HG03064 (cell line): ENCODE data around the gene FMO2.
"Not testable (repeated sequence)": the region's sequence is repeated elsewhere in the genome, so short reads cannot be mapped to it uniquely, and the experiment has no call there.

Experiments
- ATAC-seq: cut with Tn5 transposase; IDR thresholded peaks from one replicate; pipeline ENCODE4 v1.9.1; 2021; ENCODE audit warnings: low read depth; ENCODE audit not compliant: unreplicated experiment

The FMO2 gene

DNA sequence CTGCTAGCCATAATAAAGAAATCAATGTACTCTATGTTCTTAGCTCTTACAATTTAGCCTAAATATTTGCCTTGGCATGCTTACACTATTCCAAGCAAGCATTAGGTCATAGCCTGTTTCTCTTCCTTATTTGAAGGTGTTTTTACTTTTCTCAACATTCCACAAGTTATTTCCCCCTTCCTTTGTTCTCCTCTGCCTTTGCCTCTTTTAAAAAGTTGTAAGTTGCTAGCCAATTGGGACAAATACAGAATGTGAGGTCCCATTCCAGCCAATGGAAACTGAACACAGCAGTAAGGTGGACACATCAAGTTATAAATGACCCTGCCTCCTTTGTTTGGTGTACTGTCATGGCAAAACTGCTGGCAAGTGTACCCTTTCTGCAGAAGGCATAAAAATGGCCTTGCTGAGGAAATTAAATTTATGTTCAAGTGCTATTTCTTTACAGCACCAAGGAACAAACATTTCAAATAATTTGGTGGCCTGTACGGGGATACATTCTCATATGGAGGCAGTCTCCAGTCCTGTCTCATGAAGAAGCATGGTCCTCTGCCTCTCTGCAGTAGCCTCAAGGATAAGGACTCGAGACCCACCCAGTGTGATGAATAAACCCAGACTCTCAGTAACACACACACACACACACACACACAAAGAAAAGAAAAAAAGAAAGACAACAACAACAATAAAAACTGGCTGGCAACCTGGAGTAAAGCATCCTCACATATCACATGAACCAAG, 34.4 kb downstream of the FMO2 start:
- ATAC-seq: no peak

DNA sequence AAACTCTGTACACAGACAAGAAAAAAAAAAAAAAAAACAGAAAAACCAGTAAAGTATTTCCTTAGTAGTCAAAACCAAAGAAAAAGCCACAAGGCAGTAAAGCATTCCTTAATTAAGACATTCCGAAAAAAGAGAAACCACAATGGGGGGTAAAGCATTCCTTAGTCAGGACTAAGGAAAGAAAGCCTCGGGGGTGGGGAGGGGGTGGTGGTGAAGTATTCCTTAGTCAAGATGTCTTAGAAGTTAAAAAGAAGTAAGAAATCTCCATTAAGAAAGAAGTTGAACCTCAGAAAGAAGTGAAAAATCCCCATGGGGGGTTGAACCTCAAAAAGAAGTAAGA, 35.0 kb downstream of the FMO2 start:
- no peak for ATAC-seq

DNA sequence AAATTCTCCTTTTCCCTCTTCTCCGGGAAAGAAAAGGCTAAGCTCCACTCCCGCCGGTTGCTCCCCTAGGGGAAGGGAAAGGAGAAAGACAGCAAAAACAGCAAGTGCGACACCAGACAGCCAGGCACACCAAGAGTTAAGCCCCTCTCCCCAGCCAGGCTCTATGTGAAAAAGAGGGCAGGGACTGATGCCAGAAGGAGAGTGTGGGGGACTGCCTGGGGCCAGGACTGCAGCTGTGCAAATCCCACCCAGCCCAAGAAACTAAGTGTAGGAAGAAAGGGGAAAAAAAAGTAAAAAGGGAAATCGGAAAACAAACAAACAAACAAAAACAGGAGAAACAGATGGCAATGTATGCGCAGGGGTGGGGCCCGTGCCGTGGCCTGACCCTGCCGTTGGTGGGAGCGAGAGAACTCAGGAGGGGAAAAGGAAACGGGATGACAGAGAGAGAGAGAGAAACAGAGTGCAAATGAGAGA, 35.5 kb downstream of the FMO2 start:
- ATAC-seq: no peak

DNA sequence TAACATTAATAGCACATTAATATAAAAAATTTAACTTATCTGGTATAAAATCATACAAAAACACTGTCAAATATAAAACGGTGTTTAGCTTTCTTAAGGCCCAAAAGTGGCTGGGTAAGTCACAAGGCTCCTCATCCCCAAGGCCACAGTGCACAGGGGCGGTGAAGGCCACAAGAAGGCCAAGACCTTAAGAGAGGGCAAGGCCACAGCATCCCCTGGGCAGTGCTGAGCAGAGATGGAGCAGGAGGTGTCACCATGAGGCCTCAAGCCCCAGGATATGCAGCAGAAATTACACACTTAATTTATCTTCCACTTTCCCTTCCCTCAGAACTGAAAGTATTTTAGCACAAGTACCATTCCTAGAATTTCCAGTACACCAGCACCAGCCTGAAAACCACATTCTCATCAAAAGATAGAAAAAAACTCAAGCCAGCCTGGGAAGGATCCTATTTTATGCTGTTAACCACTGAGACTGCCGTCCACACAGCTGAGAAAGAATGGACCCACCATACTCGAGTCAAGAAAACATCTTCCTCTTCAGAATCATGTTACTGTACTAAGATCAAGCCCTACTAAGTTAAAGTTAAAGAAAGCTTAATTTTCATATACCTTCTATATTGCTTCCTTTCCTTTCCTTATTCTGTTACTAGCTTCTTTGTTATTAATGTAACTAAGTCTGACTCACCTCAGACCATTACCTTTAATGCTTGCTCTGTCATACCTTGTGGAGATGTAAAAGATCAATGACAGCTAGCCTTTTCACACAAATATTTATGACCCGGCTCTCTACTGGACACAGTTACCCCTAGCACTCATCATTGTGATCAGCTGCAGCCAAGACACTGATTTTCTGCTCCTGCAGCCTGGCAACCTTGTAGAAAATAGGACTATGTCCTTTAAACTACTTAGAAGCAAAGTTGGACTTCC, 36.8 kb downstream of the FMO2 start:
- ATAC-seq: no peak

DNA sequence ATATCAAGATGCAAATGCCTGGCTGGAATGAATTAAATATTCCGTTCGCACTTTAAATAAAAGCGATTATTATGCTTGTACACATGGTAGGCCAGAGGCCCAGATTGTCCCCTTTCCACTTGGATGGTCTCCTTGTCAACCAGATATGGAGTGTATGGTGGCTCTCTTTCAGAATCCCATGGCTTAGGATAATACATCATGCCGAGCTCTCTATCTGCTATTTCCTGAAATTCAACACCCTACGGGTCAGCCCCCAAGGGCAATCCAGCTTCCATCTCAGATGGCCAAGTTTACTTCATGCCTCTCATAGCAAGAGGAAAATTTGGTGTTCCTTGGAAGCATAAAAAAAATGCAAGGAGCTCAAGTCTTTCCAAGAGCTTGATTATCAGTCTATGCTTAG, 37.8 kb downstream of the FMO2 start:
- ATAC-seq: no peak

DNA sequence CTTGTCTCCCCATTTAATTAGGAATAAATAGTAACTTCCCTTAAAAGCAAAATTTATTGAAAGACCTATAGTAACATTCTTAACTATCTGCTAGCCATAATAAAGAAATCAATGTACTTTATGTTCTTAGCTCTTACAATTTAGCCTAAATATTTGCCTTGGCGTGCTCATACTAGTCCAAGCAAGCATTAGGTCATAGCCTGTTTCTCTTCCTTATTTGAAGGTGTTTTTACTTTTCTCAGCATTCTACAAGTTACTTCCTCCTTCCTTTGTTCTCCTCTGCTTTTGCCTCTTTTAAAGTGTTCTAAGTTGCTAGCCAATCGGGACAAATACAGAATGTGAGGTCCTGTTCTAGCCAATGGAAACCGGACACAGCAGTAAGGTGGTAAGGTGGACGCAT, 39.2 kb downstream of the FMO2 start:
- not testable (repeated sequence) for ATAC-seq

DNA sequence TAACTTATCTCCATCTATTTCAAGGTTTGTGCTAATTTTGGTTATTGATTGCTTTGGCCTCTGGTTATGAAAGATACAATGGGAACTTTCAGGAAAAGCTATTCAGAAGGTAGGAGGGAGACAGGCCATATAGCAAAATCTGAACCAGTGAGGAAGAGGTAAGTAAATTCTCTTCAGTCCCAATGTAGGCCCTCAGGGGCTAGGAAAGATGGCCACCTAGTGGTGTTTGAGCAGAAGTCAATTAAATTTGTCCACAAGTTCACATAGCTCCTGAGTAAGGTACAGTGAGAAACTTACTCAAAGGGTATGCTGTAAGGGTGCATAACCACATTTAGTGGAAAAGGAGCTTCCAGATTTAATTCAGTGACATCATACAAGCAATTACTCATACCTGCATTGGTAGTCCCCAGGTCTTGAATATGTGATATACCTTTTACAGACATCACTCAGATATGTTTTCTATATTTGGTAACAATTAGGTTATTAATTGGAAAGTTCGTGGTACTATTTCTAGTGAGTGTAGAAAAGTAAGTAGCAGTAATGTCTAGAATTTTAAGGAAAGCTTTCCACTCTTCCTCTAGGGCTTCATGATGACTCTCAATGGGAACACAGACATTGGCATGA, 41.8 kb downstream of the FMO2 start:
- ATAC-seq: peak; percentile 92

DNA sequence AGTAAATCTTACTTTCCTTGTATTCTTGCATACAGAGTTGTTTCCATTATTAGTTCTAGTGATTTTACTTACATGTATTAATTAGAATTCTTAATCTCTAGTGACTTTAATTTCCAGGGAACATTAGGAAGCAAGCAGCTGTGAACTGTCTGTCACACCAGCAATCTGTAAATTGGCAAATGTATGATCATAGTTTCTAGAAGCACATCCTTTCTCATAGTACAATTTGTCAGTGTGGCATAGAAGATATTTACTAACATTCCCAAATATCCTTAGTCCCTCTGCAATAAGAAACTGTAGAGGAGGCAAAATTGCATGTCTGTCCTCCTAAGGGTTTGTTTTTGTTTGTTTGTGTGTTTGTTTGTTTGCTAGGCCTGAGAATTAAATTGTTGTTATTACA, 46.2 kb downstream of the FMO2 start:
- ATAC-seq: no peak

DNA sequence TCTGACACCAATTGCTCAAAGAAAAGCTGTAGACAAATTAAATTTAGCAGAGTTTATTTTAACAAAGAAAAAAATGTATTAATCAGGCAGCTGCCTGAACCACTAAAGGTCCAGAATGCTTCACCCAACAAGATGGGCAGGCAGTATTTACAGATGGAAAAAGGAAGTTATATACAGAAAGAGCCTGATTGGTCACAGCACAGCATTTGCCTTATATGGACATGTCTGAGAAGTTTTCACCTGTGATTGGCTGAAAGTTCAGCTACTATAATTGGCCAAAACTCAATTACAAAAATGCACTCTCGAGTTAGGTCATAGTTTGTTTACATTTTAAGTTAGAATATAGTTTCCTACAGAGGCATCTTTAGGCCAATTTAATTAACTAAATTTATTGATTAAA, 48.1 kb downstream of the FMO2 start:
- no peak for ATAC-seq

DNA sequence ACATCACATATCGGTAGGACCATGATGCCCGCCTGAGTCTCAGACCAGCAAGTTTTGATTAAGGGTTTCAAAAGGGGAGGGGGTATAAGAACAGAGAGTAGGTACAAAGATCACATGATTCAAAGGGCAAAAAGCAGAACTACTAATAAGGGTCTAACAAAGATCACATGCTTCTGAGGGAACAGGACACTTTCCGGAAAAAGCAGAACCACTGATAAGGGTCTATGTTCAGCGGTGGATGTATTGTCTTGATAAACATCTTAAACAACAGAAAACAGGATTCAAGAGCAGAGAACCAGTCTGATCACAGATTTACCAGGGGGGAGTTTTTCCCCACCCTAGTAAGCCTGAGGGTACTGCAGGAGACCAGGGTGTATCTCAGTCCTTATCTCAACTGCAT, 51.1 kb downstream of the FMO2 start:
- not testable (repeated sequence) for ATAC-seq

DNA sequence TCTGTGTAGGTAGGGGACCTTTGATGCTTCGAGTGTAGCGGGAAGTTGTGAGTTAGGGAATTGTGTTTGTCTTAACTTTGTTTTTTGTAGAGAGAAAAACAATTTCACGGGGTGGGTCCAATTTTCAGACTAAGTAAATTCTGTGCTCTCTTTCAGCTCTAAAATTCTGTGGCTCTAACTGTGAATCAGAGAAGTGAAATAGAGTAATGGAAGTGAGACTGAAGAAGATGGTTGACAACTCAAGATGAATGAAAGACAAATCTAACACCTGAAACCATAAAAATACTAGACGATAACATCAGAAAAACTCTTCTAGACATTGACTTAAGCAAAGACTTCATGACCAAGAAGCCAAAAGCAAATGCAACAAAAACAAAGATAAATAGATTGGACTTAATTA, 58.8 kb downstream of the FMO2 start:
- no peak for ATAC-seq

DNA sequence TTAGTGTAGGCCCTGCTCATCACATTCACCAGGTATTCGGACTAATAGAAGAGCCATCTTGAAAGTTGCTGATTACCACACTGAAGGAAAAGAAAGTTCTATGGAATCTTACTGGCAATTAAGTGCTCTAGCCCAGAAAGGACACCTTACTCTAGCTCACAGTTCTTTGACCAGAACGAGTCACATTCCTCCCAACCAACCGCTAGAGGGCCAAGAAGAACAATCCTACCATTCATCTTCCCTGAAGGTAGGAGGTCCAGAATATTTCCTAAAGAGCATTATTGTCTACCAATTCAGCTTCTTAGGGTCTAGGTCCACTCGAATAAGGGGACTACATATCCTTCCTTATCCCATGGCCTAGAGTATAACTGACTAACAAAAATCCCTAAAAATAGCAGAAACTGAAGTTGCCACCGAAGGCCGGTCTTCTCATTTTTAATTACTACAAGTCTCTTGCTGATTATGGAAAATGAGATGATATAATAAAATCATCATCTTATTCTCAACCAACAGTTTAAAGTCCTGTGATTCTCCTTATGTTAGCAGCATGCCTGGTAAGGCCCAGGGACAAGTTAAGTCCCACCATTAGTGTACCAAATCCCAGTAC, 60.5 kb downstream of the FMO2 start:
- ATAC-seq: no peak

DNA sequence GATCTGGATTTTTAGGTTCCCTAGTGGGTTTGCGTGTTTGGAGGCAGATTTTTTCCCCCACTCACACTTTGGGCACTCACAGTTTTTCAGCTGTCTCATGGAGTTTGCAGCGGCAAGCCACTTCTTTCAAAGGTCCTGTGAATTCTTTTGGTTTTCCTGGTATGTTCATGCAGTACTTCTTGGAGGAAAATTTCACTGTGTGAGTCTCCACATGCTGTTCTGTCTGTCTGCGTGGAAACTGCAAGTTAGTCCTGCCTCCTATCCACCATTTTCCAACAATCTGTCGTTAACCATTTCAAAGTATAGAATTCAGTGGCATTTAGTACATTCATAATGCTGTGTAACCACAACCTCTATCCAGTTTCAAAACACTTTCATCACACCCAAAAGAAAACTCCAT, 62.4 kb downstream of the FMO2 start:
- no peak for ATAC-seq

DNA sequence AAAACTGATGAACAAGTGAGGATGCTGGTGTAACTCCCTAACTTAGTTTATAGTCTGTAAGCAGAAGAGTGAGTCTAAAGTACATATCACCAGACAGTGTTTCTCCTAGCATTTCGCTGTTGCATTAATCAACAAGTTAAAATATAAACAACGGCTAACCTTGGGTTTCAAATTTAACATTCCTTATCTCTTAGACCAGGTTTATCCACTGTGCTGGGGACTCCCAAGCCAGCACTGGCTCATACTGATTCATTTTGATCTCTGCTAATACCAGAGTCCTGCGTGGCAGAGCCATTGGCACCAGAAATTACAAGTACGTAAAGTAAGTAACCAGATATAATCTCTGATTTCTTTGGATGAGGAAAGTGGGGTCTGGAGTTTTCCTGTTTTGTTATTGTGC, 63.2 kb downstream of the FMO2 start, which contains the start of gene FMO1:
FMO1 (plus strand) TSS at position 193 of the 400 bp plus-strand sequence. CDS start 9,594 bp downstream, outside the sequence.
- ATAC-seq: no peak

DNA sequence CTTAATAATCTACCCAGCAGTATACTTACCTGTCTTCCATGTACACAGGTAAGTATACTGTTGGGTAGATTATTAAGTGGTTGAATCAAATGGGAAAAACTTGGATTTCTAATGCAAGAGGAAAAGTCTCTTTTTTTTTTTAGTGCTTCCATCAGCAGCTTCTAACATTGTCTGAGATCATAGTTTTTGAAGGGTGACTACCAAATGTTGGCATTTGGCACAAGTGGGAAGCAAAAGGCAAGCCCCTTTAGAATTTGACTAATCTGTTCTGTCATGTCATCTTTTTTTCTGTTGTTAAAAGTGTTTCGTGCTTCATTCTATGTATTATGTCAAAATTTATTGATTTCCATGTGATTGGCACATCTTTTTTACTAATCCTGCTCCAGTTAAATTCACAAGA, 63.7 kb downstream of the FMO2 start:
- no peak for ATAC-seq

DNA sequence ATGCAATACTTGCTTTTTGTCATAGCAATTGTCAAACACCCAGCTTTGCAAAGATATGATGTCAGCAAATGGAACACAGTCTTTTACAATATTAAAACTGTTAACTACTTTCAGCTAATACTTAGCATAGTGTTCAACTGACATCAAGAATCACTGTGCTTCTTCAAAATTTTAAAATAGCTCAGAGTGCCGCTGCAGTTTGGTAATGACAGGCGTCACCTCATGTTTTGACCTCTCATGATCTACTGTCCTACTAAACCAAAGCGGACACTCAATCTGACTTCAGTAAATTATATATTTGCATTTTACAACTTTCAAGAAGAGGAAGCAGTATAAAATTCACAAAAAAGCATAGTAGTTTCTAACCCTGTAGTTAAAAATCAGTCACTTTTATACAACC, 65.2 kb downstream of the FMO2 start:
- no peak for ATAC-seq

DNA sequence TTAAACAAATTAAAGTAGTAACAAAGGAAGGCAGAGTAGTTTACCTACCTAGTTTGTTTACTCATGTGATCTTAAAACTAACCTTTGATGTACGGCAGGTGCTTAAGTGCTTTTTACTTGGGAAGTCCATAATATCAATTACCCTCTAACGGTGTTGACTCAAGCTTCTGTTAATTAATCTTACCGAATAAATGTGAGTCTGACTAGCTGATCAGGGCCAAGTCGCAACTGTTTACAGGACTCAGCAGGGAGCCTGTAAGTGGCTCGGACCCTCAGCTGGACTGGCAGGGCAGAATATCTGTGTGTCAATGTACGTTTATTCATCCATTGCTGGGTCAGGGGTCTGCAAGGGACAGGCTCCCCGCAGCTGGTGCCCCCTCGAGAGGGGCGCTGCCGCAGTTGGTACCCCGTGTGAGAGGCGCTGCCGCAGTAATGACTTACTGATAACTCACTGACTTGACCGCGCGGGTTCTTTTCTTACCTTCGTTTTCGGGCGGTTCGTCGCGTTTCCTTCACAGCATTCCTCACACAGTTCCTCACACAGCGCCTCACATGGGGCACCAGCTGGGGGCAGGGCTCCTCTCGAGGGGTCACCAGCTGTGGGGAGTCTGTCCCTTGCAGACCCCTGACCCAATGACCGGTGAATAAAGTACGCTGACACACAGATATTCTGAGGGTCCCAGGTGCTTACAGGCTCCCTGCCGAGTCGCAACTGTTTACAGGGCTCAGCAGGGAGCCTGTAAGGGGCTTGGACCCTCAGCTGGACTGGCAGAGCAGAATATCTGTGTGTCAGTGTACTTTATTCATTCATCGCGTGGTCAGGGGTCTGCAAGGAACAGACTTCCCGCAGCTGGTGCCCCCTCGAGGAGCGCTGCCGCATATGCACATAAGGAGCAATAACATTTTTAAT, 66.2 kb downstream of the FMO2 start:
- ATAC-seq: no peak

DNA sequence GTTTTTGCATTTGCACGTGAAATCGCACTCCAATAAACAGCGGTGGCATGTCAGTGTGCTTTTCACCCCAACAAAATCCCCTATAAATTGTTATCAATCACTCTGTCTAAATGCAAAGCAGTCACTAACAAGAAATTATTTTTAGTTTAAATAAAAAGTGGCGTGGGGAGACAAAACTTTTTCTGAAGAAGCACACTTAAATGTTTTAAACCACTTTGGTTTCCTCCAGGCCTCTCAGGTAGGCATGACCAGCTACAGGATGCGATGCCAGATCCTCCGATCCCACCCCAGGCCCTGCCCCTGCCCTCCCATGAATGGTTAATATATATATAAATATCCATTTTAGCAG, 66.8 kb downstream of the FMO2 start:
- no peak for ATAC-seq

DNA sequence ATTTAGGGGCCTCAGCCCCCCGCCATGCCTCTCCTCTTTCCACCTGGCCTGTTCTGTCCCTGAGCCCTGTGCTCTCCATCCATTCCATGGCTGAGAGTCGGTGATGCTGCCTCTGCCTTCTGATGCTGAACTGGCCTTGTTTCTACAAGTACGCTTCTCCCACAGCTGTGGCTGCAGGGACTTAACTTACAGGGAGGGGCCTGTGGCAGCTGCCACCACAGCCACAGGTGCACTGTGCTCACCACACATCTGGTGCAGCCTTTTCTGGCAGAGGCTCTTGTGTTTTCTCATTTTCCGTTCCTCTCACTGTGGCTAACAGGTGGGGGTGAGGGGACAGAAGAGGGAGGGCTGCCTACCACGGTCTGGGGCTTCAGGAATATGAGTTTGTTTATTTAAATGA, 67.4 kb downstream of the FMO2 start:
- peak; percentile 89 for ATAC-seq

DNA sequence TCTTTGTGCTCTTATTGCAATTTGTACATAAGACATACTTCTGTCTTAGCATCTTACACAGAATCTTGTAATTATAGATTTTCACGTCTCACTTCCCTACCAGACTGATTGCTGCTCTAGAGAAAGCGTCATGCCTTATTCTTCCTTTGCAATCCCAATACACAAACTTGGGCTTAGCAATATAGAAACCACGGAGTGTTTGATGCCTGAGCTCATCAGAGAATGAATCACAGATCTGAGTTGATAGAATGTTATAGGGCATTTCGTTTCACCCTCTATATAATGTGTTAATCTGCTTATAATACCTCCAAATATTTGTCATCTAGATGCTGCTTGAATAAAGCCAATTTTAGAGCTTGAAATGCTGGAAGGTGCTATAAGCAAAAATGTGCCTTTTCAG, 69.8 kb downstream of the FMO2 start:
- ATAC-seq: no peak
